HG03060 (cell line): ENCODE results near the gene GPAT3.

Experiments
- ATAC-seq: cut with Tn5 transposase; IDR thresholded peaks from one replicate; pipeline ENCODE4 v1.9.1; 2021; ENCODE audit warnings: low read depth, moderate number of reproducible peaks; ENCODE audit not compliant: unreplicated experiment

The GPAT3 gene

GRCh38 chr4:83631066-83631465 is 95.2 kb downstream of the GPAT3 start:
- ATAC-seq: no peak

- no peak for ATAC-seq
Measured at GRCh38 chr4:83636930-83637329, 101.0 kb downstream of the GPAT3 start.

- ATAC-seq: no peak
Measured at GRCh38 chr4:83639849-83640493, 104.1 kb downstream of the GPAT3 start.

- ATAC-seq: no peak
Measured at GRCh38 chr4:83643036-83643435, 107.1 kb downstream of the GPAT3 start.

DNA sequence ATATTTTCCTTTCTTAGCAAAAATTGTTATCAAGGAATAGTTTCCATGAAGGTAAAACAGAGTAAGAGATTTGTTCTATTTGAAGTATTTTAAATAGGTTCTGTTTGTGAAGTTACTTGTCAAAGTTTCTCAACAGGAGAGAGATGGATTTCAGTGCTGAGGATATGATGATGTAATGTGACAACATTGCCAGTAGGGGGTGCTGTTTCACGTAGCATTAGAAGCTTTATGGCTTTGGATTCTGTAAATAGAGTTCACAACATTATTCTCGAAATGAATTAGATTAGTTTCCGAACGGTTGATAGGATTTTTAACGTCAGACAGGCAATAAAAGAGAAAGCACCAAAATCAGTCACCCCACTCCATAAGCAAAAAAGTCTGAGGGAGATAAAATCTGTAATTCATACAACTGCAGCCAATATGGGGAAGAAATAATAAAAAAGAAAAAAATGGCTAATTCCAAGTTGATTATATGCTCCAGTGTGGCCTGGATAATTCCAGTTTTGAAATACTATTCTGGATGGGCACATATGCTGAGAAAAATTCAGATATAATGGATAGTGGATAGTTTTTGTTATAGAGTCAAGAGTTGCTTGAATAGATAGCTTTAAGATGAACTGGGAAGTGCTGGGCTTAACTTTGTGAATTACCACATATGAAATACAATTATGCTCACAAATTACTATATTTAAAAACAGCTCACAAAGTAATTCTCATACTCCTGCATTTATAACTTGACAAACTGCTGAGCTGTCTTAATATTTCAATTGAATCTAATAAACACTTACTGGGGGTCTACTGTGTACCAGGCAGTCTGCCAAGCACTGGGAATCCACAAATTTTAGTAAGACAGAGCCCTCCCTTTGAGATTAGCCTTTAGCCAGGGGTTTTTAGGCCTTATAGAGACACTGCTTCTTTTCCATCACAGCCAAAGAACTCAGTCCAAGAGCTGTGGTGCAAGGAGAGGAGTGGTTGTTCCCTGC is 109.1 kb downstream of the GPAT3 start:
- peak; percentile 48 for ATAC-seq

DNA sequence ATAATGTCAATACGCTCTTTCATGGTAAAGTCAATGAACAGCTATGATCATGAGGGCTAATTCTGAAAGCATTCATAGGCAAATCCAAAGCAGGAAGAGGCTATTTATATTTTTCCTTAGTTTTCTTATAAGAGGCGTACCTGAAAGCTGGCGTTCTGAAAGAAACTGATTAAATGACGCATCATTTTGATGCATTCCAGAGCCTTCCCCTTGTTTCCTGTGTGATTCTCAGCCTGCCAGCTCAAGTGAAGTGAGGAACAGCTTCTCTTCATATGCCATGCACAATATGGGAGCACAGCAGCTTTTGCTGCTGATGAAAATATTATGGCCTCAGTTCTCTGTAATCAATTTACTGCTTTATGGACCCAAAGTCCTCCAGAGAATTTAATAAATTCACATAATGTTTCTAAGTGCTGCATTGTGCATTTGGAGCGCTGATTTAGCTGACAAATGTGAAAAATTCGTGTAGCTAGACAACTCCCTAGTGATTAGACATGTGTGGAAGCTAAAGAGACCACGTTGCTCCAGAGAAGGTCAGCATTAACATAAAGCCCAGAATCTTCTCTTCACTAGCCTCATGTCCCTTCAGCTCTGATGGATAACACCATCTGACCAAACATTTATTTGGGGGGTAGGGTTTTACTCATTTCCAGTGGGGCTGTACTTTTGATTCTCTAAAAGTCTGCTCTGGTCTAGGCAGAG is 110.8 kb downstream of the GPAT3 start:
- ATAC-seq: no peak

- no peak for ATAC-seq
Measured at GRCh38 chr4:83651846-83652245, 115.9 kb downstream of the GPAT3 start.
